Neural cell (in vitro differentiated cells): ENCODE data around the gene FOLR3. TPM values are rescaled to one million over a fixed set of nuclear protein-coding genes. Genes with fewer than 3 reads are reported as not detected.
"Not testable (repeated sequence)": the region's sequence is repeated elsewhere in the genome, so short reads cannot be mapped to it uniquely, and the experiment has no call there.

Source experiments
- H2AFZ ChIP-seq: fragments of 200-600, 300-800 bp; sonication (generic), shearing (Covaris generic); 2 replicates; pipeline ENCODE4 v1.6.0; 2014; ENCODE audit warnings: low read depth, mild to moderate bottlenecking, antibody characterized with exemption, low read length, moderate library complexity
- H3F3A ChIP-seq: fragments of 200-600 bp; shearing (Covaris generic); 2 replicates; pipeline ENCODE4 v1.6.1; 2016; ENCODE audit warnings: mild to moderate bottlenecking, moderate library complexity, mixed read lengths, antibody characterized with exemption, low read length; ENCODE audit not compliant: insufficient read depth, poor library complexity, severe bottlenecking
- H3K27ac ChIP-seq: fragments of 200-600, 300-800 bp; sonication (generic), shearing (Covaris generic); 2 replicates; pipeline ENCODE4 v1.5.1; 2014; ENCODE audit warnings: mild to moderate bottlenecking, low read length, moderate library complexity
- H3K27me3 ChIP-seq: fragments of 300-800, 200-600 bp; sonication (generic), shearing (Covaris generic); 2 replicates; pipeline ENCODE4 v1.6.0; 2014; ENCODE audit warnings: mild to moderate bottlenecking, low read depth, low read length, moderate library complexity; ENCODE audit not compliant: insufficient read depth
- H3K36me3 ChIP-seq: fragments of 300-800, 200-600 bp; sonication (generic), shearing (Covaris generic); 2 replicates; pipeline ENCODE4 v1.5.1; 2014; ENCODE audit warnings: mild to moderate bottlenecking, antibody characterized with exemption, low read length, moderate library complexity; ENCODE audit not compliant: insufficient read depth
- H3K4me2 ChIP-seq: fragments of 300-800, 200-600 bp; sonication (generic), shearing (Covaris generic); 2 replicates; pipeline ENCODE4 v1.6.0; 2014; ENCODE audit warnings: mild to moderate bottlenecking, low read length
- H3K4me3 ChIP-seq: fragments of 300-800, 200-600 bp; sonication (generic), shearing (Covaris generic); 2 replicates; pipeline ENCODE4 v1.5.1; 2014; ENCODE audit warnings: mild to moderate bottlenecking, low read length, moderate library complexity
- H3K79me2 ChIP-seq: fragments of 200-600 bp; shearing (Covaris generic); replicated peaks from 2 replicates; pipeline ENCODE4 v1.6.0; 2014; ENCODE audit warnings: mild to moderate bottlenecking, low read length, moderate library complexity; ENCODE audit not compliant: insufficient read depth
- H3K9ac ChIP-seq: fragments of 300-800, 200-600 bp; sonication (generic), shearing (Covaris generic); 2 replicates; pipeline ENCODE4 v1.6.1; 2016; ENCODE audit warnings: mild to moderate bottlenecking, low read length, mixed read lengths
- H3K9me2 ChIP-seq: fragments of 200-600 bp; shearing (Covaris generic); 2 replicates; pipeline ENCODE4 v1.6.1; 2016; ENCODE audit warnings: mild to moderate bottlenecking, low read length, mixed read lengths; ENCODE audit not compliant: insufficient read depth
- H3K9me3 ChIP-seq: fragments of 200-600, 300-800 bp; sonication (generic), shearing (Covaris generic); 2 replicates; pipeline ENCODE4 v1.6.1; 2016; ENCODE audit warnings: mild to moderate bottlenecking, mixed run types, low read length, moderate library complexity, mixed read lengths
- H4K20me1 ChIP-seq: fragments of 200-600 bp; shearing (Covaris generic); 2 replicates; pipeline ENCODE4 v1.6.1; 2016; ENCODE audit warnings: mild to moderate bottlenecking, mixed run types; ENCODE audit not compliant: insufficient read depth
- EP300 ChIP-seq: fragments of 450-650 bp; conservative IDR thresholded peaks from 2 replicates; pipeline ENCODE4 v1.6.1; 2014; ENCODE audit warnings: antibody characterized with exemption, mild to moderate bottlenecking, moderate library complexity; ENCODE audit not compliant: poor library complexity, severe bottlenecking
- EZH2 ChIP-seq: fragments of 200-600, 300-800 bp; shearing (Covaris generic), sonication (generic); IDR thresholded peaks from 2 replicates; pipeline ENCODE4 v1.6.1; 2014; ENCODE audit warnings: antibody characterized with exemption, low read length, borderline replicate concordance, mild to moderate bottlenecking; ENCODE audit not compliant: insufficient read depth, poor library complexity, severe bottlenecking
- POLR2AphosphoS5 ChIP-seq: IDR thresholded peaks from 2 replicates; pipeline ENCODE4 v1.6.1; 2012
- REST ChIP-seq: IDR thresholded peaks from 2 replicates; pipeline ENCODE4 v1.6.1; 2012; ENCODE audit warnings: borderline replicate concordance
- SMC3 ChIP-seq: fragments of 450-650 bp; conservative IDR thresholded peaks from 2 replicates; pipeline ENCODE4 v1.6.1; 2014; ENCODE audit warnings: antibody characterized with exemption, mild to moderate bottlenecking, moderate library complexity; ENCODE audit not compliant: poor library complexity
- polyA plus RNA-seq: library from polyadenylated mRNA; depleted of rRNA; stranded (reverse); fragments of >200 nt; gene quantifications from 2 replicates; pipeline ENCODE4 v1.2.3, GENCODE V29; 2014

Gene FOLR3
- polyA plus RNA-seq, 1 donor from 2014 or later, result not detected

DNA sequence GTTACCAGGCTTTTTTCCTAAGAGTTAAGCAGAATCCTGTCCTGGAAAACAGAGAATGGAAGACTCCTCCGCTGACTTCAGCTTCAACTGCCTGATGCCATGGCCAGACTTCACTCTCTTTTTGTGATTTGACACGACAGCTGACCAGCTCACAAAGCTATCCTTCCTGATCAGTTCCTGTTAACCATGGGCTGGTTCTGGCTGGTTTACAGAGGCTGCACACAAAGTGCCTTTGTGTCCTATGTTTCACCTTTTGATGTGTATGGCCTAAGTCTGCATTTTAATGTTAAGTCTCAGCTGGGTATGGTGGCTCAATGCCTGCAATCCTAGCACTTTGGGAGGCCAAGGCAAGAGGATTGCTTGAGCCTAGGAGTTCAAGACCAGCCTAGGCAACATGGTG, 11.1 kb downstream of the FOLR3 start:
- no peak overlapping the region for H3K27ac ChIP-seq
- H2AFZ ChIP-seq, result no peak overlapping the region
- TF ChIP-seq SMC3, result no peak
- TF ChIP-seq EP300, result no peak
- TF ChIP-seq POLR2AphosphoS5, result no peak
- TF ChIP-seq EZH2, result no peak
- TF ChIP-seq REST, result no peak
- H3K4me2 ChIP-seq, result no peak overlapping the region
- H4K20me1 ChIP-seq, result no peaks in the 10 kb centered on the region
- H3K9me3 ChIP-seq, result no peaks in the 10 kb centered on the region
- H3K79me2 ChIP-seq, result no peaks in the 10 kb centered on the region
- H3K9me2 ChIP-seq, result no peaks in the 10 kb centered on the region
- no peak overlapping the region for H3K4me3 ChIP-seq
- H3K27me3 ChIP-seq, result no peaks in the 10 kb centered on the region
- no peaks in the 10 kb centered on the region for H3F3A ChIP-seq
- no peaks in the 10 kb centered on the region for H3K36me3 ChIP-seq
- no peak overlapping the region for H3K9ac ChIP-seq

DNA sequence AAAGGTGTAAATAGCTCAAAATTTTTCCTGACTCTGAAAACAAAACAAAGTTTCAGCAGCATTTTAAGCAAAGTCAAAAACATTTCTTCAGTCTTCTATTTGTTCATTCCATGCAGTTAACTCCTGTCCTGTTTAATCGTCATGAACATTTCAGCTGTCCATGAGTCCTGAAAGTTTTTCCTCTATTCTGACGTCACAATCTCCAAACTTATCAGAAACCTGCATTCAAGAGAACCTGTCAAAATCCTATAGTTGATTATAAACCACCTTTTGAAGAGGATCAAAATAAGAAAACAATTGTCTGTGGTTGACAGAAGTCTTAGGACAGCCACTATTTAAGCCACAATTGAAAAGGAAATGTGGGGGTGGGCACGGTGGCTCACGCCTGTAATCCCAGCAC, 15.4 kb downstream of the FOLR3 start:
- H3K9me3 ChIP-seq, result no peaks in the 10 kb centered on the region

DNA sequence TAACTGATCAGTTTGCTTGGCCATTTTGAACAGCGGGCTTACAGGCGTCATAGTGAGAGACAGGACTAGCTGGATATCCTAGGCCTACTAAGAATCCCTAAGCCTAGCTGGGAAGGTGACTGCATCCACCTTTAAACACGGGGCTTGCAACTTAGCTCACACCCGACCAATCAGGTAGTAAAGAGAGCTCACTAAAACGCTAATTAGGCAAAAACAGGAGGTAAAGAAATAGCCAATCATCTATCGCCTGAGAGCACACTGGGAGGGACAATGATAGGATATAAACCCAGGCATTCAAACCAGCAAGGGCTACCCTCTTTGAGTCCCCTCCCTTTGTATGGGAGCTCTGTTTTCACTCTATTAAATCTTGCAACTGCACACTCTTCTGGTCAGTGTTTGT, 18.3 kb downstream of the FOLR3 start:
- not testable (repeated sequence) for H2AFZ ChIP-seq, H3K4me3 ChIP-seq, H3K79me2 ChIP-seq, H3F3A ChIP-seq, H3K27me3 ChIP-seq, H3K27ac ChIP-seq, H3K9me3 ChIP-seq, H4K20me1 ChIP-seq, H3K9me2 ChIP-seq, H3K36me3 ChIP-seq, H3K9ac ChIP-seq, H3K4me2 ChIP-seq

More for the DNA sequence above, 15.4 kb downstream of the FOLR3 start:
- H3K4me2 ChIP-seq, result no peak overlapping the region
- no peak overlapping the region for H3K4me3 ChIP-seq
- no peak overlapping the region for H2AFZ ChIP-seq
- no peaks in the 10 kb centered on the region for H3K9me2 ChIP-seq
- no peak overlapping the region for H3K9ac ChIP-seq
- no peaks in the 10 kb centered on the region for H3K36me3 ChIP-seq
- no peaks in the 10 kb centered on the region for H3K79me2 ChIP-seq
- no peak overlapping the region for H3K27ac ChIP-seq
- no peaks in the 10 kb centered on the region for H3K27me3 ChIP-seq
- no peaks in the 10 kb centered on the region for H3F3A ChIP-seq
- H4K20me1 ChIP-seq, result no peaks in the 10 kb centered on the region
- TF ChIP-seq REST (no peak), POLR2AphosphoS5 (no peak)
